NCI-H1694 (cell line): ENCODE data around the gene HOXB8.
A peak's percentile ranks its signal among the peaks of the same experiment; 100 is the strongest.

Source experiments
- DNase-seq: peaks from one replicate; lab custom pipeline; 2025; lab: John Stamatoyannopoulos, UW

HOXB8 gene

DNA sequence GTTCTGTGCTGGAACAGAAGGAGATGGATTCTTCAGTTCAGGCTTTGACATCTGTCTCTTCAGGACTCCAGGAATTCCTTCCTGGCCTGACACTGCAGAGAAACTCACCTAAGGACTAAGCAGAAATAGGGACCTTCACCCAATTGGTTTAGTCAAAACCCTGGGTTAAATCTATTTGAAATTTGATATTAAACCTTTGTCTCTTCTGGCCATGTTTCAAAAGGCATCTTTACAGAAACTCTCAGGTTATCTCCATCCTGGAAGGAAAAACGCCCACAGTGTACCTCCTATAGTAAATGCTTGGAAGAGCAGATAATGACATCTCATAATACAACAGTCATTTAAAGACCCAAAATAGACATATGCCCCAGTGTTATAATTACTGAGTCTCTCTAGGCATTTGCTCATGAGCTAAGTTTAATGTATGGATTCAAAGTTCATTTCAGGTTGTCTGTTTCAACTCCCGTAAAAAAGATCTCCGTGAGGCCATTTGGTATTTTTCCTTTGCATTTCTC lies 31.3 kb downstream of the HOXB8 start:
- DNase-seq: no peak

DNA sequence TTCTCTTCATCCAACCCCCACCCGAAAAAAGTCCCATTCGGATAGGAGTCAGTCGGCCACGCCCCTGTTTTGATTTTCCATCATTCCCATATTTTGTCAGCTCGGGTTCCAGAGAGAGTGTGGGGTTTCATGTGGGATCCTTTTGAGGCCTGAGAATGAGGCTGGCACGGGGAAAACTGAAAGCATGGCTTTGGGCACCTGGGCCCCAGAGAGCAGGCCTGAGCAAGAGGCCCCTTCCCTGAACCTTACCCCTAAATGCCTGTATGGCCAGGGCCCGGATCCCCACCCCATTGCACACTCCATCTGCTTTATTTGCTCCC lies 32.4 kb downstream of the HOXB8 start:
- DNase-seq: no peak

DNA sequence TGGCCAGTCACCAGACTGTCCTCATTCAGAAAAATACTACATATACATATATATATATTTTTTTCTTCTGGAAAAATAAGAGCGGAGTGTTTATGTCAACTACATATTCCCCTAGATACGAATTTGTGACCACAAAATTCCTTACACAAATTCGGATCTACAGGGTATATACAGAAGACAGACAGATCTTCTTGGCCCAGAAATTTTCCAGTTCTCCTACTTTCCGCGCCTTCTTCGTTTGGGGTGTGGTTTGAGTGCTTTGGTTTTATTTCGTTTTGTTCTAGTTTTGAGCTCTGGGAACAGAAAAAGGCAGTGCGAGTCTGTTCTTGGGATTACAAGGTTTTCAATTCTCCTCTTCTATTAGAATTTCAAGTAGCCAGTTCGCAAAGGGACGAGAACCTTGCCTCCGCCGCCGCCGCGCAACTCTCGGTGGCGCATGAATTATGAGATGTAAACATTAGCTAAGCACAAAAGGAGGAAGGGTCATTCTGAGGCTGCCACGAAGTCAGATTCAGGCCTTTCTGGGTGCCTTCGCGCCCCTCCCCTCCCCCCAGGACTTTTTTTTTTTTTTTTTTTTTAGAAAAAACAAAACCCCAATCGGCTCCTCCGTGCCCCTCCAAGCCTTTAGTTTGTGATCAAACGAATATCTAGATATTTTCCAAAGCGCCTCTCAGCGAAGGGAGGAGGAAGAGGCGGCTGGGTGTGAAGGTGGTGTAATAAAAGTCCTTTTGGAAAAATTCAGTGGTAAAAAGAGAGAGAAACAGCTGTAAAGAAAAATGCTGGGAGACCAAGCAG lies 35.1 kb downstream of the HOXB8 start:
- no peak for DNase-seq

DNA sequence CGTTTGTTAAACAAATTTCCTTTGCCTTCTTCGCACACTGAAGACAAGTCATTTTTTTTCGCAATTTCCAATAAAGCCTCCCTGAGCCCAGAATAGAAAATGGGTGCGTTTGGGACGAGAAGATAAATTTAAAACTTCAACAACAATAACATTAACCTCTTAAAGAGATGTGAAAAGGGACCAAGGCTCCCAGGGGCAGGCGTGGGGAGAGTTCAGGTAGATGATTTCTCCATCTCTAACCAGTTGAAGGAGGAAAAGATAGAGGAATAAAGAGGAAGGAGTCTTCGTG lies 35.7 kb downstream of the HOXB8 start:
- DNase-seq: no peak

DNA sequence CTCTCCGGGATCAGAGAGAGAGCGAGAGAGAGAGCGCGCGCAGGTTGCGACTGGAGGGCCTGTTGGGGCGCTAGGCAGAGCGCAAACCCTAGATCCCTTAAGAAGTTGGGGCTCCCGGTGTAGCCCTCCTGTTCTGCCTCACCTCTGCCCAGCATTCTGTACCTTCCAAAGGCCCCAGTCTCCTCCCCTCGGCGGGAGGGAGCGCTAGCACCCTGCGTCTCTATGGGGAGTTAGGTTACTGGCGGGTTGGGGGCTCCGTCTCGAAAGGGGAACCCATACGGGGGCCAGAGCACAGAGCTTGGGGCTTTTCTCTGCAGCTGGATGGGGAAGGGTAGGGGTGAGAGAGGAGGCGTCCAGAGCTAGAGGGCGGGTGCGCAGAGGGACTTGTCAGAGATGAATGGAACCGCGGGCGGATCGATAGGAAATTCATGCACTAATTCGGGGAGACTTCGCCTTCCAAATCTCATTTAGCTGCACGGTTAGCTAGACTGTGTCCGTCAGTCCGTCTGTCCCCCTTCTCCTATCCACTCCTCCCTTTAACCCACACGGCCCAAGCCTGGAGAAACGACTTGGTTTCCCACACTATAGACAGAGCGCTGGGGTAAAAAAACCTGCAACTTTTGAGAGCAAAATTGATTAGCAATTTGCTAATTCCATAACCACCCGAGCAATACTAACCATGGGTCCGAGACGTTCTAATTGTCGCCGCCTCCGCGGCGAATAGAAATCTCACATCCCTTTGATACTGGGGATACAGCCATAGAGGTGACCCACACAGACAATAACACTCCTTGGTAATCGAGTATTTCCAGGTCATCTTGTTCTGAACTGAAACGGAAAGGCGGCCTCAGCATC lies 36.2 kb downstream of the HOXB8 start:
- DNase-seq: no peak

DNA sequence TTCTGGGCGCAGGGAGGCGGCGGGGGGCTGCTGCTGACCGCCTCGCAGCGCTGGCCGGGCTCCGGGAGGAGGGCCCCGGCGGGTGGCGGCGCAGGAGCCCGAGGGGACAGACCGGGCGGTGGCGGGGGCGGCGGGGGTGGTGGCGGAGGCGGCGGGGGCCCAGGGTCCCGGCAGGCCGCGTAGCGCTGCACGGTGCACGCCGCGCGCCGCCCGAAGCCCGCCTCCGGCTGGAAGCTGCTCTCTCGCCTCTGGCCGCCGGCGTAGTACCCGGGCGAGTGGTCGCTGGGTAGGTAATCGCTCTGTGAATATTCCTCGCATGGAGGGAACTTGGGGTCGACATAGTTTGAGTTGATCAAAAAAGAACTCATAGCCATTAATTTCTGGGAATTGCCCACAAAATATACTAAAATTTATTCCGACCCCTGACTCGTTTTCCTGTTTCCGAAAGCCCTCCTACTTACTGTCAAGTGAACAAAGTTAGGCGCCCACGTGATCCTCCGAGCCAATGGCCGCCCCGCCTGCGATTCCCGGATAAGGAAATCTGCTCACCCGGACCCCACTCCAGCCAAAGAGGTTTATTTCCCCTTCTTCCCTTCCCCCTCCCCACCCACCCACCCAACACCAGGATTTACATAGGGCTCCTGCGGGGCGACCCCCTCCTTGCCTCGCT lies 37.0 kb downstream of the HOXB8 start, which contains the start of gene HOXB4:
TSS of gene HOXB4 (minus strand) at position 405 of the 670 bp plus-strand sequence. CDS start at position 374, 31 bp downstream.
- peak; percentile 39 for DNase-seq

DNA sequence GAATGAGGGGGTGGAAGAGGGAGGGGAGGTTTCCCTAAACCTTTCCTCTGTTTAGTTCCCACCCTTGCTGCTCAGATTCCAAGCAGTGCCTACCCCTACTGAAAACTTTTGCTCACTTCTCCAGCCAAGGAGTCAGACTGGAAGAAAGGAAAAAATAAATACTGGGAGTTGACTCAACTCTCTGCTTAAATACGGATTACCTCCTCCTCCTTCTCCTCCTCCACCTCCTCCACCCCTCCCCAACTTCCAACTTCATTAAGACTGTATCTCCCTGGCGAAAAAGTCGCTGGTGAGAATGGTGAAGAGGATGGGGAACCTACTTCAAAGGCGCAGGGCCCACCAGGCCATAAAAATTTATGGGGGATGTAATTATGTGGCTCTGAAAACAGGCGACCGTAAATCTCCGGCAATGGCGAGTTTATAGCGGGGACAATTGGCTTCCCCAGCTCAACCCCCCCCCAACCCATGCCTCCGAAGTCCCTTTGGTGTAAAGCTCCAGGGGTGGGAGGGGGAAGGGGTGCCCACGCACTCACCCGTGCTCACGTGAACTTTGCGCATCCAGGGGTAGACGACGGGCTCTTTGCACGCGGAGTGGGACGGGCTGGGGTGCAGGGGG lies 37.7 kb downstream of the HOXB8 start:
- DNase-seq: no peak

DNA sequence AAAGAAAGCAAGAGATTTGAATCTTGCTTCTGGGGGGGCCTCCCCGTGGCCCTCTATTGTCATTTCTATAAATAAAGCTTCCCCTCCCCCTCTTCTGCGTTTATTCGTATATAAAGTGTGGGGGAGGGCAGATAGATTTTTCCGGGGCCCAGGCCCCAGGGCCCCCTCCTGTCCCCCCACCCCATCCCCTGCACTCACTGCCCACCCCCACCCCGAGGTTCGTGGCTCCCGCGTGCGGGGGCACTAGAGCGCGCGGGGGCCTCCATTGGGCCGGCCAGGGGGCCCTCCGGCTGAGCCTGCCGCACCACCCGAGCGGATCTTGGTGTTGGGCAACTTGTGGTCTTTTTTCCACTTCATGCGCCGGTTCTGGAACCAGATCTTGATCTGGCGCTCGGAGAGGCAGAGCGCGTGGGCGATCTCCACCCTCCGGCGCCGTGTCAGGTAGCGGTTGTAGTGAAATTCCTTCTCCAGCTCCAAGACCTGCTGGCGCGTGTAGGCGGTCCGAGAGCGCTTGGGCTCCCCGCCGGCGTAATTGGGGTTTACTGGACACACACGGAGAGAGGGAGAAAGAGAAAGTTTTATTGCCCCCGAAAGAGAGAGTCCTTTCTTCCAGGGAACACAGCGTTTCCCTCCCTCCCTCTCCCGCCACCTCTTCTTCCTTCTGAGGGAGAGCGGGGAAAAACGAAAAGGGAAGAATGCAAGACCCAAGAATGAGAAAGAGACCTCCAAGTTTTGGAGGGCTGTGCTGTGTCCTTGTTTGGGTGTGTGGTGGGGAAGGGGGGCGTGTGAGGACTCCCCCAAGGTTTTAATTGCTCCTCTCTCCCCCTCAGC lies 38.4 kb downstream of the HOXB8 start:
- no peak for DNase-seq

DNA sequence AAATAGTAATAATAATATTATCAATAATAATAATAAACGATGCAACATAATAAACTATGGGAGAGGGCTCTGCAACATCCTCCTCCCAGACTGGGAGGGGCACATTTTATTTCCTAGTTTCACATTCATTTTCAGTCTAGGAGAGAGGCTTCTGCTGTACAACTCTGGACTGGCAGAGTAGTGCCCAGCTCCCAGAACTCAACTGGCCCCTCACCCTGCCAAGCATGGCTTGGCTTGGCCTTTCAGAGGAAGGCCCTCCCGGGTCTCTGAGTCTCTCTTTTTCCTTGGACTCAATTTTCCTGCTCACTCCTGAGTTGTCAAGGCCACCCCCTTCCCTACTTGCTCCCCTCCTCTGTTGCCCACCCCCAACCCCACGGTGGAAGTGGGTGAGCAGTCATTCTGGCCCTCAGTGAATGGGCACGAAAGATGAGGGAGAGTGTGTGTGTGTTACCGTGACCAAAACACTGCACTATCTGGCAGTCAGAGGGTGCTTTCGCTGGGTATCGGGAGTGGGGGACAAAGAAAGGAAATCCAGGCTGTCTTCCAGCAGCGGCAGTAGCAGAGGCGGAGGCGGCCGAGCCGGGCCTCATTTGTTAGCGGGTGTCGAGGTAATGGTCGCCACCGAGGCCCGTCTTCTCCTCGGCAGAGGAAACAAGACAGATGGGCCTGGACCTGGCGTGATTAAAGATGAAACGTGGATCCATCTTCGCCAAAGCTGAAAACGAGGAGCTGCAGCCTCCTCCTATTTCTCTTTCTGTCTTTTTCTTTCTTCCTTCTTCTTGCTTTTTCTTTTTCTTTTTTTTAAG lies 39.2 kb downstream of the HOXB8 start:
- DNase-seq: no peak

DNA sequence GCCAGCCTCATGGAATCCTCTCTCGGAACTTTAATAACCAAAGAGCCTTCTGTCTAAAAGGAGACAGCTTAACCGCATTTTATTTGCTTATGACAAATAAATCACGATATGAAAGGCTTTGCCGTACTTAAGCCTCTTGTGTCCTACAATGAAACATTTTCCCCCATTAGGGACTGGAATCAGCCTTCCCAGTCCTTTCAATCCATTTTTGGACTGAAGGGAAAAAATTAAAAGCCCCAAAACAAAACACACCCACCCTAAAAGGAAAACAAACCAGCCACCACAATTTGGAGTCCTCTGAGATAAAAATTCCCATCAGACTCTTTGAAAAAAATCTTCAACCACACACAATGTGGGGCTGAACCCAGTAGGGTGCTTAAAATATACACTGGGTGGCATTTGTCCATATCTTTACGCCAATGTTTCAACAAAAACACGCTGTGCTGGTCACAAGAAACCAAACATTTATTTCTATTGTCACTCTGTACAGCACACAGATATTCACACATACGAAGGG lies 40.0 kb downstream of the HOXB8 start:
- no peak for DNase-seq

DNA sequence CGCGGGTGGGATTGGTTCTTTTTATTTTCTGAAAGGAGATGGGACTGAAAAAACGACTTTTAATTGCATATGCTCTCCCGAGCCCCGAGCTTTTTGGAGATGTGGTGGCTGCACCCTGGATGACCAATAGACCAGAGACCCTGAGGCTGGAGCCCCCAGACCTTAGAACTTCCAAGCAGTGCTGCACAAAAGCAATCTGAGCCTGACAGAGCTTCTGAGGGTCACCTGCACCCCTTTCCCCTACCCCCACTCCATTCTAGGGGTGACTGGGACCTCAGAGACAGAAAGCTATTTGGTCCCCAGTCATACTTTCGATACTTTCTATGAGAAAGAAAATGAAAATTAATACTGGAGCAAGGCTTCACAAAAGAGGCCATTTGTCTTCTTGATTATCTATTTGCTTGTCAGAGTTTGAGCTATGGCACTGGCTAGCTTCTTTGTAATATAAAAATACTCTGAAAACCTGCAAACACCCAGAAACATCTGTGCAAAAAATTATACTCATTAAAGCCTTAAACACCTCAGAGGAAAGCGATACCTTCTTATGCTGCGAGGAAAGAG lies 40.5 kb downstream of the HOXB8 start:
- no peak for DNase-seq

DNA sequence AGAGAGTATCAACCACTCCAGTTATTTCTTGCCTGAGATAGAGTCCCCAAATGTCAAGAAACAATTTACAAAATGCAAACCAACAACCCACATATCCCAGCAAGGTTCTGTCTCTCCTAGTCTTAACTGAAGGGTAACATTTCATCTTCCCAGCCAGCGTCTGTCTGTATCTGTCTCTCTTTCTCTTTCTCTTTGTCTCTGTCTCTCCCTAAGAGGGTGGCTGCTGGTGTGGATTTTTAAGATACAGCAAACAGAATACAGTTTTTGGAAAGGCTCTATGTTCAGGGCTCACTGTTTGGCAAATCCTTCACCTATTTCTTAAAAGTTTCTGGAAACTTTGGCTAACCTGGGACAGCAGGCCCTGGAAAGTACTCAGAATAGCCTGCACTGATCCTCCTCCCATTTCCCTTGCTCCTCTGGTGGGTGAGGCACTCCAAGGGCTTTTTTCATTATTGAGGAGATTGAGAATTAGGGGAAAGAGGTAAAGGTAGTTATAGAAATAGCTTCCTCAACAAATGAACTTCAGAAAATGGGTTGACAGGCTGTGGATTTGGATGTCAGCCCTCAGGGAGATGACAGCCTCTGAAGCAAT lies 43.2 kb downstream of the HOXB8 start:
- no peak for DNase-seq

DNA sequence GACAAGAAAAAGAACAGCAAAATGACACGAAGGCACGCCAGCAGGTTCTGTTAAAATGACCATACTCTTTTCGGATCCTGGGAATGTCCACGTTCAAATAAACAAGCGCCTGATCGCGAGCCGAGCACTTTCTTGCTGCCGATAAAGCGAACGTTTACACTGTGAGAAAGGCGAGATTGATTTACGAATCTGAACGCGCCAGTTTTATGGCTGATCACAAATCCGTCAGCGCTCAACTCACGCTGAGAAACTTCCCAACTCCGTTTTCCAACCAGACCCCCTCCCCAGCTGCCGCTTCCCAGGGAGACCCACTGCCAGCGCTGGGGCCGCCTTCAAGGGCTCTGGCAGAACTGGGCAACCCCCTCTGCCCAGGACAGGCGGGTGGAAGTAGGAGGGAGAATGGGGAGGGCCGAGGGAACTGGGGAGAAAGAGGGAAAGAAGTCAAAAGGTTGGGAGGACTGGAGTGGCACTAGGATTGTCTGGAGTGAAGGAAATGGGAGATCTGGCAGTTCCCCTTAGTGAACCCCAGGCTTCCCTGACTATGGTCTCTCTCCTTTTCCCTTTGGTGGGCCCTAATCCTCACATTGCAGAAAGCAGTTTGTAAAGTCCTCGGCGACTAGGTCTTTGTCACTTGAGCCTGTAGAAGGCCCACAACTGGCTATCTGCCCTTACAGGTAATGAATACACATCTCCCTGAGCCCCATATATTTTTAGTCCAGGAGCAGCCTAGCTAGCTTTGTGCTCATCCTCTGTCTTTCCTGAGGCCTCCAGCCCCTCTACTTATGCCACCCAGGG lies 43.9 kb downstream of the HOXB8 start:
- no peak for DNase-seq

DNA sequence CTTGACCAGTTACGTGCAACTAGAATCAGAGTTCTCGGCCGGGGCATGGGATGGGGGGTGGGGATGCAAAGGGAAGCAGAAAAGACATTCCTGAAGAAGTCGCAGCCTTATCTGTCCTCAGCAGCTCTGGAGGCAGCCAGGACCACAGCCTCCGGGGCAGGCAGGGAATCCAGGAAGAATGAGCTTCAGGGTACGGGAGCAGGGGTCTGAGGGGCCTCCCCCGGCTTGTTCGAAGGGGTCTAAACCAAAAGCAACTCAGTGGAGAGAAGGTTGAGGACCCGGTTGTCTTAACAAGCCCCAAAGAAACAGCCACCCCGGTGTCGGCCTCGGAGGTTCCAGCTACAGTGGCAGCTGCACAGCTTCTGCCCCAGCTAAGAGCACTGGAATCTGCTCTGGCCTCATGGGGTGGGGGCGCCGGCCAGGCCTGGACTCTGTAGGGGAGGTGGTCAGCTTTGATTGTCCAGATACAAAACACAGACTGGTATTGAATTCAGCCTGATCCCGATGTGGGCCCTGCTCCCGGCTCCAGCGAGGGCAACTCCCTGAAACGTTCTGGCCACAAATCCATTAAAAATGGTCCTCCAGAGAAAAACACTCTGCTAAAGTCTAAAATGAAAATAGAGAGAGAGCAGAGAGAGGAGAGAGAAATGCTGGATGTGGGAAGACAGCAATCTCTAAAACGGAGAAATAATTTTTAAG lies 44.6 kb downstream of the HOXB8 start:
- no peak for DNase-seq

DNA sequence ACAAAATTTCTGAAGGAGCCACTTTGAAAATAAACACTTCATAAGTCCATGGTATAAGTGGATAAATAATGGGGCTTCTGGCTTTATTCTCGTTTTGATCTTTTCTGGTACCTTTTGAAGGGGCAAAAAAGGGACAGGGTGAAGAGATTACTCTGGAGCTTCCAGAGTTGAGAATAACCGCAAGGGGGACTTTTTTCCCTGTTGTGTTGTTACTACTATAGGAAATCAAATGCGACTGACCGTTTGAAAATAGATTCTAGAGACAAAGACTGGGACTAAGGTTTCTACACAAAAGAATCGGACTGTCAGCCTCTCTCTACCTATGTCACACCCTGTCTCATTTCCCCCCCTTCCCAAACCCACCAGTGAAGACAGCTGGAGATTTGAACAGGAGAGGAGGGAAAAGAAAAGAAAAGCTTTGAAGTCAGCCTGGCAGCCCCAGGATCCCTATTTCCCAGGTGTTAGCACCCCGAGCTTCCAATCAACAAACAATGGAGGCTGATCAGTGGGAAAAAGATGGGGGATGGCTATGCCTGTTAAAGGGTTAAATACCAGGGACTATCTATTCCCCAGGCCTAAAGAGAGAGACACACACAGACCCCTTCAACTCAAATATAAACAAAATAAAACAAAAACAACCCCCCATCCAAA lies 45.3 kb downstream of the HOXB8 start:
- DNase-seq: no peak

DNA sequence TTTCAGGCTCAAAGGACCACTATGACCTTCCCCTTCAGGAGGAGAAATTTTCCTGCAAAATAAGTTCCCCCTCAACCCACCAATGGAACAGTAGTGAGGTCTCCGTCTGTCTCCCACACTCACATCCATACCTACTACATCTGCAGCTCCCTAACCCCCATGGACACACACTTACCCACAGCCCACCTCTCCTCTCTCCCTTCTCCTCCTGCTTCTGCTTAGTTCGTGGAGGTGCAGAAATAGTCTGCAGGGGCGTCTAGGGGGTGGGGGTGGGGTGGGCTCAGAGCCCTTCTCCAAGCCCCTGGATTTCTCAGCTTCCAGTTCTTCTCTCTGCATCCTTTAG lies 45.9 kb downstream of the HOXB8 start:
- DNase-seq: no peak

DNA sequence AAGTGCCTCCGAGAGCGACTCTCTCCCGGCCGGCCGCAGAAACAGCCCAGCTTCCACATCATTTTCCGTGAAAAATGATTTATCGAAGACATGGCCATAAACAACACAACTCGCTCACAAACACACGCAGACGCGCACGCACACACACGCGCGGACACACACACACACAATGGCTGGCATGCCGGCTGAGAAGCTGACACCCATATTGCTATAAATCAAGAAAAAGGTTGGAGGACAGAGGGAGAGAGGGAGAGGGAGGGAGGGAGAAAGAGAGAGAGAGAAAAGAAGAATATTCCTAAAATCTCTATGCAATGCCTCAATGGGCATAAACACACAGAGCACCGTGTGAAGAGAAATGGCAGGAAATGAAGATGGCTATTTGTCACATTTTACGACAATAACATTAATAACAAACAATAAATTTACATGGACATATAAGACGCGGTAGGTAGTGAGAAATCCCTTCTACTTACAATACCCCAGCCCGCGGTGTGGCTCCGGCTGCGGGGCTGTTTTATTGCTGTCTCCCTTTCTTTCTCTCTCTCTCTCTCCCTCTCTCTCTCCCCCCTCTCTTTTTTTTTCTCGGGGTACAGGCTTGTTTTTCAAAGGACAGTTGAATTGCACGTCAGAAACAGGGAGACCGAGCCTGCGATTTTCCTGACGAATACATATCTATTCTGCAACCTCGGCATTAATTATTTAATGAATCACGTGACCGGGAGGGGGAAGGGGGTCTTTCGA lies 46.4 kb downstream of the HOXB8 start:
- no peak for DNase-seq
